ENCODE measurements around the gene EPHB1.
"Not testable (repeated sequence)": the region's sequence is repeated elsewhere in the genome, so short reads cannot be mapped to it uniquely, and the experiment has no call there.

DNA sequence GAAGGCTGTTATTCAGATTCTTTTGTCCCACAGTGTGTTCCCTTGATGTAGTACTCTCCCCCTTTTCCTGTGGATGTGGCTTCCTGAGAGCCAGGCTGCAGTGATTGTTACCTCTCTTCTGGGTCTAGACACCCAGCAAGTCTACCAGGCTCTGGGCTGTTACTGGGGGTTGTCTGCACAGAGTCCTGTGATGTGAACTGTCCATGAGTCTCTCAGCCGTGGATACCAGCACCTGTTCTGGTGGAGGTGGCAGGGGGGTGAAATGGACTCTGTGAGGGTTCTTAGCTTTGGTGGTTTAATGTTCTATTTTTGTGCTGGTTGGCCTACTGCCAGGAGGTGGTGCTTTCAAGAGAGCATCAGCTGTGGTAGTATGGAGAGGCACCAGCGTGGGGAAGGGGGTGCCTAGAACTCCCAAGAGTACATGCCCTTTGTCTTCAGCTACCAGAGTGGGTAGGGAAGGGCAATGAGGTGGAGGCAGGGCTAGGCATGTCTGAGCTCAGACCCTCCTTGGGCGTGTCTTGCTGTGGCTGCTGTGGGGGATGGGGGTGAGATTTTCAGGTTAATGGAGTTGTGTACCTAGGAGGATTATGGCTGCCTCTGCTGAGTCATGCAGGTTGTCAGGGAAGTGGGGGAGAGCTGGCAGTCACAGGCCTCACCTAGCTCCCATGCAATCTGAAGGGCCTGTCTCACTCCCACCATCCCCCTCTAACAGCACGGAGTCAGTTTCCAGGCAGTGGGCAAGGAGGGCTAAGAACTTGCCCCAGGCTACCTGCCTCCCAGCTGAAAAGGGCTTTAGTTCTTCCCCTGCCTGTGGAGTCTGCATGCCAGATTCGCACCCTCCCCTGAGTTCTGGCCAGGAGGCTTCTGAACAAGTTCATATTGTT, 272.0 kb downstream of the EPHB1 start:
- not testable (repeated sequence) for TF ChIP-seq CTCF, POLR2A, EP300 (IDR thresholded peaks at IDR 0.05)
